GM12875 (cell line): Measurements from ENCODE around the gene PLD5.

Experiments used
- H3K4me3 ChIP-seq: one replicate; pipeline ENCODE4 v1.5.1; 2011; ENCODE audit warnings: low read depth, low read length, control low read depth
- CTCF ChIP-seq: IDR thresholded peaks from 2 replicates; pipeline ENCODE4 v1.5.1; 2011; ENCODE audit warnings: low read depth, mild to moderate bottlenecking, control low read depth, inconsistent platforms, low read length, moderate library complexity, borderline replicate concordance; ENCODE audit not compliant: insufficient read depth

The PLD5 gene

GRCh38 chr1:242524571-242525359 lies at the start of gene PLD5:
TSS of gene PLD5 (minus strand) at chr1:242524697.
- no peak for TF ChIP-seq CTCF
- H3K4me3 ChIP-seq: no peak within 1 kb of the TSS

GRCh38 chr1:242569867-242570266 lies 45.4 kb upstream of the PLD5 start:
- no peak overlapping the region for H3K4me3 ChIP-seq
- no peak for TF ChIP-seq CTCF

- TF ChIP-seq CTCF: no peak
- H3K4me3 ChIP-seq: no peak overlapping the region
Observed at GRCh38 chr1:242568666-242569065, 44.2 kb upstream of the PLD5 start.

GRCh38 chr1:242567596-242567995 lies 43.1 kb upstream of the PLD5 start:
- TF ChIP-seq CTCF: no peak
- H3K4me3 ChIP-seq: no peak overlapping the region

GRCh38 chr1:242556759-242557158 lies 32.3 kb upstream of the PLD5 start:
- H3K4me3 ChIP-seq: no peak overlapping the region
- TF ChIP-seq CTCF: no peak

GRCh38 chr1:242556276-242556675 lies 31.8 kb upstream of the PLD5 start:
- no peak for TF ChIP-seq CTCF
- H3K4me3 ChIP-seq: no peak overlapping the region

GRCh38 chr1:242554577-242554976 lies 30.1 kb upstream of the PLD5 start:
- TF ChIP-seq CTCF: no peak
- no peak overlapping the region for H3K4me3 ChIP-seq
